Measurements from ENCODE around the gene OR52N2. TPM values are rescaled to one million over a fixed set of nuclear protein-coding genes. Genes with fewer than 3 reads are reported as not detected.

The OR52N2 gene
- total RNA-seq, 1 experiment from 2014 or later = not detected

- no peak for DNase-seq
- Histone ChIP-seq H3K4me1 (no peaks in the 10 kb centered on the region), H3K9me3 (replicated peaks) (no peaks in the 10 kb centered on the region), H3K27ac (no peak within 1 kb of the TSS), H3K36me3 (no peaks in the 10 kb centered on the region), H3K4me3 (no peak within 1 kb of the TSS), H3K27me3 (no peaks in the 10 kb centered on the region)
Measured at GRCh38 chr11:5841797-5842196, 33.1 kb downstream of the OR52N2 start, which contains the start of gene OR52E6. TSS of gene OR52E6 (minus strand) at chr11:5841897. CDS start at chr11:5841897, 0 bp downstream.

- Histone ChIP-seq H3K27ac (no peak overlapping the region), H3K4me1 (no peaks in the 10 kb centered on the region), H3K9me3 (replicated peaks) (no peaks in the 10 kb centered on the region), H3K27me3 (no peaks in the 10 kb centered on the region), H3K36me3 (no peaks in the 10 kb centered on the region), H3K4me3 (no peak overlapping the region)
- DNase-seq = no peak
Measured at GRCh38 chr11:5846701-5847100, 38.0 kb downstream of the OR52N2 start.

- no peak for DNase-seq
- H3K4me1 ChIP-seq = no peaks in the 10 kb centered on the region
- H3K36me3 ChIP-seq = no peaks in the 10 kb centered on the region
- H3K27ac ChIP-seq = no peak overlapping the region
- H3K4me3 ChIP-seq = no peak overlapping the region
- no peaks in the 10 kb centered on the region for H3K27me3 ChIP-seq
- H3K9me3 ChIP-seq (replicated peaks) = no peaks in the 10 kb centered on the region
Measured at GRCh38 chr11:5847711-5848110, 39.0 kb downstream of the OR52N2 start.

- no peaks in the 10 kb centered on the region for H3K9me3 ChIP-seq (replicated peaks)
- H3K36me3 ChIP-seq = no peaks in the 10 kb centered on the region
- no peak overlapping the region for H3K27ac ChIP-seq
- no peak for DNase-seq
- H3K4me3 ChIP-seq = no peak overlapping the region
- no peaks in the 10 kb centered on the region for H3K27me3 ChIP-seq
- no peaks in the 10 kb centered on the region for H3K4me1 ChIP-seq
Measured at GRCh38 chr11:5851002-5851401, 42.3 kb downstream of the OR52N2 start.

GRCh38 chr11:5857590-5857989 is 48.9 kb downstream of the OR52N2 start, which contains the start of gene OR52E8:
TSS of gene OR52E8 (minus strand) at chr11:5857690. CDS start at chr11:5857690, 0 bp downstream.
- no peak for DNase-seq
- Histone ChIP-seq H3K9me3 (replicated peaks) (no peaks in the 10 kb centered on the region), H3K27me3 (no peaks in the 10 kb centered on the region), H3K27ac (no peak within 1 kb of the TSS), H3K36me3 (no peaks in the 10 kb centered on the region), H3K4me3 (no peak within 1 kb of the TSS), H3K4me1 (no peaks in the 10 kb centered on the region)

- no peak overlapping the region for H3K4me3 ChIP-seq
- H3K9me3 ChIP-seq (replicated peaks) = no peaks in the 10 kb centered on the region; the same call in 1 of the 2 replicates
- H3K4me1 ChIP-seq = peaks cover 9% of the 10 kb centered on the region
- DNase-seq = no peak
- H3K27ac ChIP-seq = no peak overlapping the region
- no peaks in the 10 kb centered on the region for H3K27me3 ChIP-seq
- H3K36me3 ChIP-seq = no peaks in the 10 kb centered on the region
Measured at GRCh38 chr11:5865826-5866225, 57.1 kb downstream of the OR52N2 start.

Other genes starting within 250 kb of the OR52N2 start
- not detected in 2 replicates for gene OR52B6, start 228.0 kb upstream of the OR52N2 start, total RNA-seq (2014; rRNA removed; shearing (Covaris generic))
- not detected in 2 replicates for gene TRIM6, start 212.3 kb upstream of the OR52N2 start, total RNA-seq (2014; rRNA removed; shearing (Covaris generic))
- gene TRIM34, start 183.9 kb upstream of the OR52N2 start, total RNA-seq (2014; rRNA removed; shearing (Covaris generic)) = not detected in 2 replicates
- 10.2 and 10.5 TPM in 2 replicates for gene TRIM5, start 123.8 kb upstream of the OR52N2 start, total RNA-seq (2014; rRNA removed; shearing (Covaris generic))
- 0.30 and 0.65 TPM in 2 replicates for gene TRIM22, start 119.1 kb upstream of the OR52N2 start, total RNA-seq (2014; rRNA removed; shearing (Covaris generic))
- gene OR56B1, start 72.5 kb upstream of the OR52N2 start, total RNA-seq (2014; rRNA removed; shearing (Covaris generic)) = not detected in 2 replicates
- not detected in 2 replicates for gene OR52N4, start 54.7 kb upstream of the OR52N2 start, total RNA-seq (2014; rRNA removed; shearing (Covaris generic))
- gene OR52N5, start 25.6 kb upstream of the OR52N2 start, total RNA-seq (2014; rRNA removed; shearing (Covaris generic)) = not detected in 2 replicates
- gene OR52N1, start 17.7 kb upstream of the OR52N2 start, total RNA-seq (2014; rRNA removed; shearing (Covaris generic)) = not detected in 2 replicates
- not detected in 2 replicates for gene OR52E6, start 33.0 kb downstream of the OR52N2 start, total RNA-seq (2014; rRNA removed; shearing (Covaris generic))
- gene OR52E8, start 48.8 kb downstream of the OR52N2 start, total RNA-seq (2014; rRNA removed; shearing (Covaris generic)) = not detected in 2 replicates
- not detected in 2 replicates for gene OR52E4, start 71.7 kb downstream of the OR52N2 start, total RNA-seq (2014; rRNA removed; shearing (Covaris generic))
- gene OR52E5, start 84.3 kb downstream of the OR52N2 start, total RNA-seq (2014; rRNA removed; shearing (Covaris generic)) = not detected in 2 replicates
- gene OR56A3, start 133.3 kb downstream of the OR52N2 start, total RNA-seq (2014; rRNA removed; shearing (Covaris generic)) = not detected in 2 replicates
- not detected in 2 replicates for gene OR56A5, start 159.6 kb downstream of the OR52N2 start, total RNA-seq (2014; rRNA removed; shearing (Covaris generic))
- not detected in 2 replicates for gene OR52L1, start 178.1 kb downstream of the OR52N2 start, total RNA-seq (2014; rRNA removed; shearing (Covaris generic))
- gene OR56A4, start 198.0 kb downstream of the OR52N2 start, total RNA-seq (2014; rRNA removed; shearing (Covaris generic)) = not detected in 2 replicates
- gene OR56A1, start 221.8 kb downstream of the OR52N2 start, total RNA-seq (2014; rRNA removed; shearing (Covaris generic)) = not detected in 2 replicates

Measured in SJCRH30 (cell line).